Activated effector memory CD4-positive, alpha-beta T cell treated with anti-CD3 and anti-CD28 coated beads, Interleukin-2, amount 50 U/mL, for 16 hours (primary cell): ENCODE data around the gene H2AZ2.
"Not testable (repeated sequence)": the region's sequence is repeated elsewhere in the genome, so short reads cannot be mapped to it uniquely, and the experiment has no call there.

ENCODE experiments used
- DNase-seq: peaks from one replicate; pipeline ENCODE4 v3.0.0-alpha.2; 2020

H2AZ2 gene

DNA sequence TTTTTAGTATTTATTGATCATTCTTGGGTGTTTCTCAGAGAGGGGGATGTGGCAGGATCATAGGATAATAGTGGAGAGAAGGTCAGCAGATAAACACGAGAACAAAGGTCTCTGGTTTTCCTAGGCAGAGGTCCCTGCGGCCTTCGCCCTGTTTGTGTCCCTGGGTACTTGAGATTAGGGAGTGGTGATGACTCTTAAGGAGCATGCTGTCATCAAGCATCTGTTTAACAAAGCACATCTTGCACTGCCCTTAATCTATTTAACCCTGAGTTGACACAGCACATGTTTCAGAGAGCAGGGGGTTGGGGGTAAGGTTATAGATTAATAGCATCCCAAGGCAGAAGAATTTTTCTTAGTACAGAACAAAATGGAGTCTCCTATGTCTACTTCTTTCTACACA is 22.4 kb upstream of the H2AZ2 start:
- not testable (repeated sequence) for DNase-seq

- no peak for DNase-seq
These were observed 19.4 kb upstream of the H2AZ2 start for GRCh38 chr7:44867073-44867995.

- DNase-seq: not testable (repeated sequence)
These were observed 14.1 kb upstream of the H2AZ2 start for GRCh38 chr7:44861949-44862348.

DNA sequence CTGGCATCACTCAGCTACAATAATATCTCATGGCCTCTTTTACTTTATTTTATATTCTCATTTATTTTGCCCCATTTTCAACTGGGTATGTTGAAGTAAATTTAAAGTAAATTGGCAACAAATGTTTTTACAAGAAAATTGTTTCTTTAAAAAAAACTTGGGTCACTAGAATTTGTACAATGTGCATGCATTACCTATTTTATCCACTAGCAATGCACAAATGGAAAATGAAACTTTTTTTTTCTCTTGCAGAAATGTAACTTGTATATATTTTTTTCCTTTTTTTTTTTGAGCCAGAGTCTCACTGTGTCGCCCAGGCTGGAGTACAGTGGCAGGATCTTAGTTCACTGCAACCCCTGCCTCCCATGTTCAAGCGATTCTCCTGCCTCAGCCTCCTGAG is 10.3 kb upstream of the H2AZ2 start:
- DNase-seq: no peak

- DNase-seq: no peak
These were observed 6.9 kb upstream of the H2AZ2 start for GRCh38 chr7:44854644-44855364.

GRCh38 chr7:44853391-44853790 is 5.5 kb upstream of the H2AZ2 start:
- DNase-seq: no peak

DNA sequence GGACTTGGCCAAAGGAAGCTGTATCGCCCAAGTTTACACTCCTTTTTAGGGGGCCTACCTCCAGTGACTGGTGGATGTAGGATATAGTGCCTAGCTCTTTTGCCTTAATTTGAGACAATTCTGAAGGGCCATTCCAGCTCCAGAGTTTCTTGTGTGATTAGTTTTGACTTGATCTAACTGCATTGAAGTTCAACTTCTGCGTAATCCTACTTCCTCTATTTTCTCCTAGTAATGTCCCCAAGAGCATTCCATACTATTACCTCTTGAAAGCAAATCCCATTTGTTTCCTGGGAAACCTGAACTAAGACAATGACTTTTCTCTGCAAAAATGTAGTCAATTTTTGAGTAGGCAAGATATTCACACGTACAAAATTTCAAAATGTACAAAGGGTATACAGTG is 4.7 kb upstream of the H2AZ2 start:
- no peak for DNase-seq

DNA sequence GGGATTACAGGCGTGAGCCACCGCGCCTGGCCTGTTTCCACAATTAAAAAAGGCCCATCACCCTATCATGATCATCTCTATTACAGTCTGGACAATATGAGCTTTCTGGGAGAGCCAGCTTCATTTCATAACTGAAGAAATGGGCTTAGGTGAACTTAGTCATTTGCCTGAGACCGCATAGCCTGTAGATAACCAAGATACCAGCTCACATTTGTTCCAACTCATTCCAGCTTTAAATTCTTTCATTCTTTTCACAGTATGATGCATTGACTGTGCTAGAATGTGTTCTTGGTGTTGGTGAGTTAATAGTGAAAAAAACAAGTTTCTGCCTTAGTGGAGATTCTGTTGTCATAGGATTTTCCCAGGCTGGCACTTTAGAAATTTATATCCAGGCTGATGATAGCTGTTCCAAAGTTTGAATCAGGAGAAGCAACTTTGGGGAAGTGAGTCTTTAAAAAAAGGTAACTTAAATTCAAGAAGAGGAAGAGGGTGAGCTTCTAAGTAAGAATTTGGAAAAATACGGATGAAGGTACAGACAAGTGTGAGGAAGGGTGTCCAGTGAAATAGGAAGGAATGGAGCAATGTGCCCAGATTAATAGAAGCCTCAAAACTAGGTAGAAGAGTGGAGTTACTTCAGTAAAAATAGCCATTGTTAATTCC is 2.1 kb upstream of the H2AZ2 start:
- DNase-seq: no peak

DNA sequence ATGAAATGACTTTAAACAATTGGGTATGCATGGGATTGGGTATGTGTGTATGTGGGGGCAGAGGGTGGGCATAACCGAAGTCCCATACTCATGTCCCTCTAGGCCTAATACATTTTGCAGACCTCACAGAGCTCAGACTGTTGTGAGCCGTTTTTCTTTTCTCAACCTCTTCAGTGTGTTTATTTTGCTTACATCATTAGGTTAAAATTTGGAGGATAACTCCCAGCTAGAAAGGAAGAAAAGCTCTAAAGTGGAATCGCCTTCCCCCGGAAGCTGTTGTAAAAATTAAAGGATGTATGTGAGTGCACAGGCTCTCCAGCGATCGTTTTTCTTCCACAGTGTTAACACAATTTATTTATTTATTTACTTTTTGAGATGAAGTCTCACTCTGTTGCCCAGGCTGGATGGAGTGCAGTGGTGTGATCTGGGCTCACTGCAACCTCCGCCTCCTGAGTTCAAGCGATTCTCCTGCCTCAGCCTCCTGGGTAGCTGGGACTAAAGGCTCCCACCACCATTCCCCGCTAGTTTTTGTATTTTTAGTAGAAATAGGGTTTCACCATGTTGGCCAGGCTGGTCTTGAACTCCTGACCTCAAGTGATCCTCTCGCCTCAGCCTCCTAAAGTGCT is 1.5 kb upstream of the H2AZ2 start:
- no peak for DNase-seq

DNA sequence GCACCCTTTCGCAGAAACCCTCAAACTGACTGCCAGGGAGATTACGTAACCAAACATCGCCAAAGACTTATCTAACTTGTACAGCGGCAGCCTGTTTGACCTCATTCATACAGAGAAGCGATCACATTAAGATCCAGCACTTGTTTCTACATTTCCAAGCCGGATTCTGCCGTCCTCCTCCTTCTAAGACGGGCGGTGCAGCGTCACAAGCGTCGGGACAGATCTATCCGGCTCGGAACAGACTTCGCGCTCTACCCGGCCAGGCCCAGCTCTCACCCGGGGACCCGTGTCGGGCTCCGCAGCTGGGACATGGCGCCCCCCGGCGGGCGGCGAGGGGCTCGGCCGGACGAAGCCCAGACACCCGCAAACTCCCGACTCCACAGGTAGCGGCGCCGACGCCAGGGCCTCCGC is 373 bp downstream of the H2AZ2 start:
- DNase-seq: peak; percentile 94

GRCh38 chr7:44846816-44847508 is 925 bp downstream of the H2AZ2 start:
- no peak for DNase-seq

DNA sequence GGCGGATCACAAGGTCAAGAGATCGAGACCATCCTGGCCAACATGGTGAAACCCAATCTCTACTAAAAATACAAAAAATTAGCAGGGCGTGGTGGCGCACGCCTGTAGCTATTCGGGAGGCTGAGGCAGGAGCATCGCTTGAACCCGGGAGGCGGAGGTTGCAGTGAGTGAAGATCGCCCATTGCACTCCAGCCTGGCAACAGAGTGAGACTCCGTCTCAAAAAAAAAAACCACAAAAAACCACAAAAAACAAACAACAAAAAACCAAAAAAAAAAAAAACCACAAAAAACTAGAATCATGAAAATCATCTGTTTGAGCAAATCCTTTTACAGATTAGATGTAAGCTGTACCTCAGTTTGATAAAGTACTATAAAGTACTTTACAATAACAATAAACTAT is 1.5 kb downstream of the H2AZ2 start:
- peak; percentile 71 for DNase-seq

DNA sequence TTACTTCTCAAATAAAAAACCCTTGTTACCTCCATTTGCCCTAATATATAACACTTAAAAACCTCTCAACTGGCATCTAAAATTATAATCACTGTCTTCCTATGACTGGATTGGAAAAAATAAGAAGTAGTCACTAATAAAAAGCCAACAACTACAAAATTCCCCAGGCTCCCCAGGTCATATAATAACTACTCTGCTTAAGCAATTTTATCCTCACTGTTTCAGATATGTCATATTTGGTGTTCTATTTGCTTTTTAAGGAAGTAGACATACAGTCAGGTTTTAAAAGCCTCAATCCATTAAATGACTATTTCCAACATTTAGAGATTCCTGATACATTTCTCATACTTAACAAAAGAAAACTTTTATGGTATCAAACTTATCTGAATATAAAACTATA is 2.4 kb downstream of the H2AZ2 start:
- no peak for DNase-seq

DNA sequence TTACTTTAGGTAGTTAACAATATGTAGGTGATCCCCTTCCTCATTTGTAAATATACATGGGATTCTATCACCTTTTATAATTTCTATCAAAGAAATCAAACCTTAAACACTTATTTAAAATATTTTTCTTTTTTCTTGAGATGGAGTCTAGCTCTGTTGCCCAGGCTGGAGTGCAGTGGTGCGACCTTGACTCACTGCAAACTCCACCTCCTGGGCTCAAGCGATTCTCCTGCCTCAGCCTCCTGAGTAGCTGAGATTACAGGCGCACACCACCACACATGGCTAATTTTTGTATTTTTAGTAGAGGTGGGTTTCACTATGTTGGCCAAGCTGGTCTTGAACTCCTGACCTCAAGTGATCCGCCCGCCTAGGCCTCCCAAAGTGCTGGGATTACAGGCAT is 4.4 kb downstream of the H2AZ2 start:
- not testable (repeated sequence) for DNase-seq

GRCh38 chr7:44842675-44843074 is 5.2 kb downstream of the H2AZ2 start:
- DNase-seq: not testable (repeated sequence)

DNA sequence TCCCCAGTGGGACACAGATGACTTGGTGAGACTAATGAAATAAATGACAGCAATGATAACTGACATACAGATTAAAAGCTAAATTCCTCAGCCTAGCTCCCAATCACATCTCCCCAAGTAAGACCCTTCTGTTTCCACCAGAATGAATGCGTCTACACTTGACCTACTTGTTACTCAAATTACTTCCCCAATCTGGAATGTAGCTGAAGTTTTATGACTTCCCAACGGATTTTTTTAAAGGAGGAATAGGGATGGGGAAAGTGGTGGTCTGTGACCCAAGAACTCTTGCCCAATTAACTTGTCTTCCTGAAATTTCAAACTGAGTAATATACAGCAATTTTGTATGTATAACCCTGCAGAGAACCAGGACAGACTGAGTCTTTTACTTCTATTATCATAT is 9.1 kb downstream of the H2AZ2 start:
- no peak for DNase-seq

GRCh38 chr7:44827567-44827966 is 20.3 kb downstream of the H2AZ2 start:
- no peak for DNase-seq

DNA sequence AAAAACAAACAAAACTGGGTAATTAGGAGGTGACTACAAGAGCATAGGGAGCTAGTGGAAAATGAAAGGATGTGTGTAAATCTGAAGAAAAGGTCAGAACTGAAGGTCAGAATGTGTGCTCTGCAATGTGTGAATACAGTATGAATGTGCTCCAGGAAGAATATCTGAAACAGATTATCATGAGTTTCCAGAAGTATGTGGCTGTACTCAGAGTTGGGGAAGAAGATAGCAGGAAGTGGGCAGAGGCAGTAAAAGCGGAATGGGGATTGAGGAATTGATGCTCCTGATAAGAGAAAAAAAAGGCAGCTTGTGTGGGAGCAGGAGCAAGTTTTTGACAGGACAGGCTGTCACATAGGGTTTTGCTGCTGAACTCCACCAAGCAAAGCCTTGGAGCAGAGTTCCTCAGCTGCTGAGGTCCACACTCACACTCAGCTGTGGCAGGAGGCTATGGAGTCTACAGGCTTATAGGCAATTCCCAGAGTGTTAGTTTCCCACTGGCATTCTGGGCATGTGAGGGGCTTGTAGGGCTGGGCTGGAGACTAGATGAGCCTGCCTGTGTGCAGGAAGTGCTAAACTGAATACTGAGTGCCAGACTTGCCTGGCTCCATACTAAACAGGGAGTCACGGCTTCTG is 22.9 kb downstream of the H2AZ2 start:
- DNase-seq: no peak

GRCh38 chr7:44823255-44823781 is 24.6 kb downstream of the H2AZ2 start:
- no peak for DNase-seq

DNA sequence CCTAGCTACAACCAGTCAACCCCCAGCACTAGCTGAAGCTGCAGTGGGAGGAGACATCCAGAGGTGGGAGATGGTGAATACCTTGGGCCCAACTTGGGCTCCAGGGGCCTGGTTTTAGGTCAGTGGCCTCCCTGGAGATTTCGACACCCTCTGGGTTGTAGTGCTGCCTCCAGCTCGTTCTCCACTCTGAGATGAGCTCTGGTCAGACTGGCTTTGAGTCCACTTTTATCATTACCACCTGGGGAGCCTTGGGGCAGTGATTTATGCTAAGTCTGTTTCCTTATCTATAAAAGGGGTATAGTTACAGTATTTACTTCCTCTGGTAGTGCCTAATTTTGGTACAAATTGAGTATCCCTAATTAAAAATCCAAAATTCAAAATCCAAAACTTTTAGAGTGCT is 28.6 kb downstream of the H2AZ2 start:
- DNase-seq: peak; percentile 39

GRCh38 chr7:44814919-44815318 is 33.0 kb downstream of the H2AZ2 start:
- peak; percentile 31 for DNase-seq

- DNase-seq: no peak
These were observed 36.3 kb downstream of the H2AZ2 start for GRCh38 chr7:44811571-44811970.
